ENCODE results near the gene LIMK2.
"Not testable (repeated sequence)": the region's sequence is repeated elsewhere in the genome, so short reads cannot be mapped to it uniquely, and the experiment has no call there.

LIMK2 gene

DNA sequence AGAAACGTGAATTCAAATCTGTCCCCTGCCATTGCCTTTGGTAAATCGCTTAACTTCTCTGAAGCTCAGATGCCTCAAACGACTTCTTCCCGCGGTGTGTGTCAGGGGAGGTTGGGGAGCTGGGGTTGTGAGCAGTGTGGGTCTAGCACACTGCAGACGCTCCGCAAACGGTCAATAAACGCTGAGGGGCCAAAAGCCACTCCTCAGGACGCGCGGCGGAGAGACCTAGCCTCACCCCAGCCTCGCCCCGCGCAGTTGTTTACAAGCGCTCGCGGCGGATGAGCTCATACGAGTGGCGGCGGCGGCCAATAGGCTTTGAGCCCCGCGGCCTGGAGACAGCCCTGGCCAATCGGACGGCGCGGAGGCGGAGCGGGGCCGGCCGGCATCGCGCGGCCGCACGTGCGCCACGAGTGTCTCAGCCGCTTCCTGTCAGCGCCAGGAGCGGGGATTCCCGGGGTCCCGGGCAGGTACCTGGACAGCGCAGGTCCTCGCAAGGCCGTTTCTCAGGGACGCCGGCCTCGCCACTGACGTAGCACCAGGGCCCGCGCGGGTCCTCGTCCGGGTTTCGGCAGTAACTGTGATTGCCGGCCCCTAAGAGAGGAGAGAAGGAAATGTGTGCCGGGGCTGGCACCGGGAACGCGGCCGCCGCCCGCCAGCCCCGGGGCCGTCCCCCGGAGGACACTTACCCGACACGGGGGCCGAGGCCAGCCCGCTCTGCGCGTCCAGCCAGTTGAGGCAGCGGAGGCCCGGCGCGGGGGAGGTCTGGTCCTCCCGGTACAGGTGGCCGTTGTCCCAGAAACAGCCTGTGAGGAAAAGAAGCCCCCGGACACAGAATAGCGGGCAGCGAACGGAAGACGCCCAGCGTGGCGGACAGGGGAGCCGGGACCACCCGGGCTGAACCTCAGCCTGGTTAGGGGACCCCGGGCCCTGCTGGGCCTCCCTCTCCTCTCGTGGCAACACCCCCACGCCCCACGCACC is 78.7 kb downstream of the LIMK2 start:
- DNase-seq (ENCODE audit: low read depth), result peak; percentile 91

DNA sequence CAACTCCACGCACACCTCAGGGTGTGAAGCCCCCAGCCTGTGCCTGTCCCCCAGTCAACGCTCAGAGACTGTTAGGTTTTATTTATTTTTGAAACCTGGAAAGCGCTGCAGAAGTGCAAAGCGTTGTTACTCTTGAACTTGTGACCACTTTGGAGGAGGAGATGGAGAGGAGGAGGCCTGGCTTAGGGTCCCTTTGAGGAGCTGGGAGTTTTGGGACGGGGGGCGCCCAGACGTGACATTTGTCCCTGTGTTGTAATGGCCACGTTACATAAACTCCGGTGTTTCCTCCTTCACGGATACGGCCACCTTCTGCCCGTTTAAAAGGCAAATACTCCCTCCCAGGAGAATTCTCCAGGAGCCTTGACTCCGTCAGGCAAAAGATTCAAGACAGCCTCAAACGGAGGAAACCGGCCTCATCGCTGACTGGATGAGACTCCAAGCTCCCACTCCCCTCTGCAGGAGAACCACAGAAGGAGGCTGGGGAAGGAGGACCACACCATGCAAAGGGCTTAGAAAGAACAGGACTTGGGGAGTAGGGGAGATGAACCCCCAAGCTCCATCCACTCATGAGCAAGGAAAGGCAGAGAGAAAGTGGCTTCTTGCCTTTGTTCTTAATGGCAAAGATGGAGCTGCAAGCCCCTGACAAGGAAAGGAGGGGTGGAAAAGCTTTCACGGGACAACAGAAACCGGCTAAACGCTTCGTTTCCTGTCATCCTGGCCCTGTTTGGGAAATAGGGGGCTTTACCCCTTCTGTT is 79.6 kb downstream of the LIMK2 start:
- no peak for DNase-seq (ENCODE audit: low read depth)

DNA sequence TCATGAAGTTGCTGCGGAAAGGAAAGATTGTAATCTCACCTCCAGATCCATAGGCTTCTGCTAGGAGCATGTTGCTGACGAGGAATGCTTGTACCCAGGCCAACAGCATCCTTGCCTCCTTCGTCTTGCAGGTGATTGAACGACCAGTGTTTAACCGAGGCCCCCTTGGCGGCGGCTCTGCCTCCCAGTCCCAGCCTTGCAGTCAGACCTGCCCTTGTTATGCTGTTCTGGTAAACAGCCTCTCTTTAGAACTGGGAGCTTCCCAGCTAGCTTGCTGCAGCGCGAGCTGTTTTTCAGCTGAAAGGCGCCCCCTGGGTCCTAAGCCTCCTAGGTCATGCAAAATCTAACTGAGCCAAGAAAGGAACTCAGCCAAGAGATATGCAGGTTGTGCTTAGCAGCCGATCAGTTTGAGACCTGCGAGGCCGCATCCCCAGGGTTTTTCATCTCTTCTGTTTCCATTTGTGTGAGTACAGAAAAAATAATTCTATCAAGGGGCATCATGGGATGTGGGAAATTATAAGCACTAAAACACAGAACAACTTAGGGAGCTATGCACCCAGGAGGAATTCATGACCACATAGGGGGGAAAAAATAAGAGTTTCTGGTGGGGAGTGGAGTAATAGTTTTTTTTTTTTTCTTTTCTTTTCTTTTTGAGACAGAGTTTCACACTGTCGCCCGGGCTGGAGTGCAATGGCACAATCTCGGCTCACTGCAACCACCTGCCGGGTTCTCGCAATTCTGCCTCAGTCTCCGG is 80.3 kb downstream of the LIMK2 start, which contains the start of gene PIK3IP1:
Gene PIK3IP1, minus strand, starts transcription at position 253 of the 754 bp plus-strand sequence. Its CDS starts 144 bp downstream, at position 109.
- peak; percentile 66 for DNase-seq (ENCODE audit: low read depth)

DNA sequence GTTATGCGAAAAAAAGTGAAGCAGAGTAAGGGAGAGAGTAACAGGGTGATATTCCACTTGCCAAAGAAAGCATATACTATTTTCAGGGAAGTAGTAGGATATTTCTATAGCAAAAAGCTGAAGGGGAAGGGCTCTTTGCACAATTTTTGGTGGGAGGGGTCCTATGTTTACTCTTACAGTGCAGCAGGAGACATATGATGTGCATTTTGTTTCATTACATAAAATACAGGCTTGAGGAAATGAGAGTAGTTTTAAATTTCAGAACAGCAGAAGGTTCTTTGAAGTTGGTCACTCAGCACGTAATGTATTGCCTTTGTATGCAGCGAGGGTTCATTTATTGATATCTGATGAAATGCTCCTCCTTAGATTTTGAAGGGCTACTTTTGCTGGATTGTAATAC is 83.3 kb downstream of the LIMK2 start:
- no peak for DNase-seq (ENCODE audit: low read depth)

DNA sequence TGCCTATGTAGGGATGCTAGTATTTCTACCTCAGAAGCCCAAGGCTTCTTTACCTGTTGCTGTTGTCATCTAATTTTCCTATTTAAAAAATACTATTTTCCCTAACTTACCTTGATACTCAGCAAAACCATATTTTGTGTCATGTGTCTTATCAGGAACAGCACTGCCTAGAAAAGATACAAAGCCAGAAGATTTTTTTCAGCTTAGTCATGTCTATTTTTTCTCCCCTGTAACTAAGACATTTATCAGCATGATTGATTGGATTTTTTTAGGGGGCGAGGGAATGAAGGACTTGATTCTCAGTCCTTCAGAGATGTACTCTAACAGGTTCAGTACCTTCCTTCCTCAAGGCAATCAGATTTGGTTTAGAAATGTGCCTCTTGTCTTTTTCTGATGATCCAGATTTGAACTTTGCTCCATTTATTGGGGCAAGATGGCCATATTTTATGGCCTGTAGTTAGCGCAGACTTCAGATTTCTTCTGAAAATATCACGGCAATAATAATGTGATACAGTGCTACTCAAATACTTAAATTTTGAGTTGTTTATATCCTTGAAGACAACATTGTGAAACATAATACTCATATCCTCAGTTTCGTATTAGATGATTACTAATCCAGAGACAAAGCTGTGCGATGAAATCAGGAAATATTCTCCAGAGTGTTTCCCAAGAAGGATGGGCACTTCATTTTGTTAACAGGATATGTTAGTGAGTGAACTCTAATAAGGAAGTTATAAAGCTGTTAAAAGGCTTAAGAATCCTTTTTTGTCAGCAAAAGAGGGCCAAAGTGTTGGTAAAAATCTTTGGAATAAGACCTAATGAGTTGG is 83.9 kb downstream of the LIMK2 start:
- DNase-seq (ENCODE audit: low read depth), result no peak

DNA sequence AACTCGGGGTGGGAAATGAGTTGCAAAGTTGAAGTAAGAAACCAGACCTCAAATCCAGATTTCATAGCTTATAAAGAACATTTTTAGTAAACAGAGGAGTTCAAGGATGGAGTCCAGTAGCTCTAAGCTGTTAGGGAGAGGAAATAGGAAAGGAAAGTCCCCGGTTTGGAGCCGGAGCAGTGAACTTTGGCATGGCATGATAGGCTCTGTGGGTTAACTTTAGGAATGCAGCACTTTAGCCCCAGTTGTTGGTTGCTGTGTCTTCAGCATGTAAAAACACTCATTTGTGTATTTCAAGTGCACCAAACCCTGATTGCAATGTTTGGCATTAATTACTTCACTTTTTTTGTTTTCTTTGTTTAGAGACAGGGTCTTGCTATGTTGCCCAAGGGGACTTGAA is 88.8 kb downstream of the LIMK2 start:
- DNase-seq (ENCODE audit: low read depth), result no peak

DNA sequence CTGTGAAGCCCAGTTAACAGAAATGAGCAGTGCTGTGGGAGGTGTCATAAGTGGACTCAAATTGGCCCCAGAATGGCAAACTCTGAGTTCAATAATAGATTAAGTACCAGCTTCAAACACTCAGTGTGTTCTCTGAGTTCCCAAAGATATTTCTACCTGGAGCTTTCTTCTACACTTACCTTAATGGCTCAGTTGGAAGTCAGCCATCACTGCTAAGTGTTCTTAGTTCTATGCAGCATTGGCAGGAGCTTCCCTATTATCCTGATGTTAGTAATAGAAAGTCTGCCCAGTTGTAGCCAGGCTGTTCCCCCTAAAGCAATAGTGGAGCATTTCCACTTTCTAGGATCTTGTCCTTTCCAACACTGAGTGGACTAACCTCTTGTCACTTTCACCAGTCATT is 89.9 kb downstream of the LIMK2 start:
- DNase-seq (ENCODE audit: low read depth), result no peak

DNA sequence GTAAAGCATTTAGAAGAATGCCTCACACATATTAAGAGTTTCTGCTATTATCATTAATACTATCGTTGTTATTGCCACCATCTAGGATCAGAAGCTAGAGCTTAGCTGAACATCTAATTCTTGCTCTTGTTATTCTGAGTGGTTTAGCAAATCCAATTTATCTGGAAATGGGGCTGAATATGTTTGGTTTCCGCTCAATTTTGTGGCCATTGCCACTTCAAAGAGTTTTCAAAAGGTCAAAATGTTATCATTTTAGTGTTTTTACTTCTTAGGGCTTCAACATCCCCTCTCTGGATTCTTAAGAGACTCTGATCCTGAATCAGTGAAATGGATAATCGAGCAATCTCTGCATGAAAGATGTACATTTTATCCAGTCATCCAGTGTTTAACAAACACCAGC is 90.4 kb downstream of the LIMK2 start:
- no peak for DNase-seq (ENCODE audit: low read depth)

DNA sequence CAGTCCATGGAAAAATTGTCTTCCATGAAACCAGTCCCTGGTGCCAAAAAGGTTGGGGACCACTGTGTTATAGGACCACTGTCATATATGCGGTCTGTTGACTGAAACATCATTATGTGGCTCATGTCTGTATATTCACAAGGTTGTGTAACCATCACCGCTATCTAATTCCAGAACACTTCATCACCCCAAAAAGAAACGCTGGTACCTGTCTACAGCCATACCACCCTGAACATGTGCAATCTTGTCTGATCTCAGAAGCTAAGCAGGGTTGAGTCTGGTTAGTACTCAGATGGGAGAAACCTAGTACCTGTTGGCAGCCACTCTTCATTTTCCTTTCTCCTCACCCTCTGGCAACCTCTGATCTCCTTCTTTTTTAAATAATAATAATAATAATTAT is 93.1 kb downstream of the LIMK2 start:
- DNase-seq (ENCODE audit: low read depth), result no peak

DNA sequence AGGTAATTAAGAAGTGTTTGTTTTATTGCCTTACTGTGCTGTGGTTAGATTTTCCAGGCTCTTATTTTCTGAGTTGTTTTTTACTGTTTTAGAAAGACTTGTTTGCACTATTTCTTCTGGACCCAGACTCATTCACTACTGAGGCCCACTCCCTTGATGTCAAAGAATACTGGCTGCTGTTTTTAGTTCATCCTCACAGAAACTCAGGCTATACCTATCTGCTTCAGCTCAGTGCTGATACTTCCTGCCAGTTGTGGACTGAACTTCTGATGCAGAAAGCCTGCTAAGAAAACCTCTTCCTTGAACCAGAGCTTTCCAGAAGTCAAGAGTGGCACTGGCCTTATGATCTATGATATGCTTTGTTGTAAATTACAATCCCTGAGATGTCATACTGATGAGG is 96.1 kb downstream of the LIMK2 start:
- DNase-seq (ENCODE audit: low read depth), result no peak

DNA sequence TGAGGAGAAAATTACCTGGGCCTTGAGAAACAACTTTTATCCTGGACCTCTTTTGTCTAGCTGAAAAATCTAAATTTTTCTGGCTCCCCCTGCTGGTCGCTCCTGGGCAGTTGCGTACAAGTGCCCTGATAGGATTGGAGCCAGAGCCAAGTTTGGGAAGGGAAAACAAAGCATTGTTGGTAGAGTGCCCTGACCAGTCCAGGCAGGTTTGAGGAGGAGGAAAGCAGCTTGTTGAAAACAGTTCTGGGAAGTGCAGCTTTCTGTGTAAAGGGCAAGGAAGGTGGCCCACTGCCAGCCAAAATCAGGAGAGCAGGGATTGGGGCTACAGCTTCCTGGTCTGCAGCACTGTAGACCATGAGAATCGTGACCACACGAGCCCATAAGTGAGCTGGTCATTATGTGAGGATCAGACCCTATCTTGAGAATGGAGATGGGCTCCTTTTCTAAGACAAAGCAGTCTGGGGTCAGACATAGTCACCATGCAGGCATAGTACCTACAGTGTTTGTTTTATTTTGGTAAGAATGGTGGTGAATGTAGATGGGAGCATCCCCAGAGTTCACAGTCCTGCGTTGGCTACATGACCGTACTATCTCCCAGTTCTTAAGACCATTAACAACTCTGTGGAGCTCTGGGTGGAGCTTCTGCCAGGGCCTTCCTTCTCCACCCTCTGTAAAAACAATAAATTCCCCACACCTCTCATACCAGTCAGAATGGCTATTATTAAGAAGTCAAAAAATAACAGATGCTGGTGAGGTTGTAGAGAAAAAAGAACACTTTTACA is 101.5 kb downstream of the LIMK2 start:
- peak; percentile 43 for DNase-seq (ENCODE audit: low read depth)

DNA sequence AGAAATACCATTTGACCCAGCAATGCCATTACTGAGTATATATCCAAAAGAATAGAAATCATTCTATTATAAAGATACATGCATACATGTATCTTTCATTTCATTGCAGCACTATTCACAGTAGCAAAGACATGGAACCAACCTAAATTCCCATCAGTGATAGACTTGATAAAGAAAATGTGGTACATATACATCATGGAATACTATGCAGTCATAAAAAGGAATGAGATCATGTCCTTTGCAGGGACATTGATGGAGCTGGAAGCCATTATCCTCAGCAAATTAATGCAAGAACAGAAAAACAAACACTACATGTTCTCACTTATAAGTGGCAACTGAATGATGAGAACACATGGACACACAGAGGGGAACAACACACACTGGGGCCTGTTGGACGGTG is 102.1 kb downstream of the LIMK2 start:
- not testable (repeated sequence) for DNase-seq (ENCODE audit: low read depth)

DNA sequence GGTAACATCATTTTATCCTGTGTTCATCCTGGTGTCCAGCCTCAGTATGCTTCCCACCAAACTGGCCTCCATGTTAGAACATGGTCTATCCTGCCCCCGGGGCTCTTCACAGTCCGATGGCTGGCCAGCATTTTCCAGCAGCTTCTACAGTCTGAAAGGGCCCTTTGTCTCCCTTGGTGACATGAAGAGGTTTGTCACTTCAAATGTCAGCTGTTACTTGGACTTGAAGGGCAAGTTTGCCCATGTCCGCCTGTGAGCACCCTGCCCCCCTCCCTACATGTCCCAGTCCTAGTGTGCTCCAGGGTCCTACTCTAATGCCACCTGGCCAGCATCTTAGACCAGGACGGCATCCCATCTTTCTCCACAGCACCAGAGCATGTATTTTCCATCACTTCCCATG is 109.3 kb downstream of the LIMK2 start:
- DNase-seq (ENCODE audit: low read depth), result no peak

DNA sequence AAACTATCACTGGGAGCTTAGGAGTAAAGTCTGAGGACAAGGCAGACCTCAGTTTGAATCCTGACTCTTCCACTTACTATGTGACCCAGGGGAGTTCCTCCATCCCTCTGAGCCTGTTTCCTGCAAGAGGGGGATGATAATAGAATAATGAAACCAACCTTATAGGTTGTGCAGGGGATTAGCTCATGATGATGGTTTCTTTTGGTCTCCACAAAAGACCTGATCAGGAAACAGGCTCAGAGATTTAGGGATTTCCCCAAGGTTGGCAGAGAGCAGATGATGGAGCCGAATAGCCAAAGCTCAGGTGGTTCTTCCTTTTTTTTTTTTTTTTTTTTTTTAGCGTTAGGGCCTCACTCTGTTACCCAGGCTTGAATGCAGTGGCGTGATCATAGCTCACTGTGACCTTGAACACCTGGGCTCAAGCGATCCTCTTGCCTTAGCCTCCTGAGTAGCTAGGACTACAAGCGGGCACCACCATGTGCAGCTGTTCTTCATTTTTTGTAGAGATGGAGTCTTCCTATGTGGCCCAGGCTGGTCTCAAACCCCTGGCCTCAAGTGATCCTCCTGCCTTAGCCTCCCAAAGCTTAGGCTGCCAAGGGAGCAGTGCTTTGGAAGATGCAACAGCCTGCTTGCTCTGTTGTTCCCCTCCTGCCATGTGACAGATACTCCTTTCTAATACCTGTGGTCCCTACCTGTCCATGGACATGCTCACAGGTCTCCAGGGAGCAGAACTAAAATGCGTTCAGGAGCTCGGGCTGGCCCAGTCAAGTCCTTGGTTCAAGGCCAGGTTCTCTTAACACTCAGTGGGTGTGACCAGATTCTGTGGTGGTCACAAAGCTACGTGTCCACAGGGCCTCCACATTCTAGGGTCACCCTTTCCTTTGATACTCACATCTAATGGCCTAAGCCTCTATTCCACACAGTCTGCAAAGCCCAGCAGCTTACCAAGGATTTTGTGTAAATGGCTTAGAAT is 111.8 kb downstream of the LIMK2 start:
- DNase-seq (ENCODE audit: low read depth), result no peak

DNA sequence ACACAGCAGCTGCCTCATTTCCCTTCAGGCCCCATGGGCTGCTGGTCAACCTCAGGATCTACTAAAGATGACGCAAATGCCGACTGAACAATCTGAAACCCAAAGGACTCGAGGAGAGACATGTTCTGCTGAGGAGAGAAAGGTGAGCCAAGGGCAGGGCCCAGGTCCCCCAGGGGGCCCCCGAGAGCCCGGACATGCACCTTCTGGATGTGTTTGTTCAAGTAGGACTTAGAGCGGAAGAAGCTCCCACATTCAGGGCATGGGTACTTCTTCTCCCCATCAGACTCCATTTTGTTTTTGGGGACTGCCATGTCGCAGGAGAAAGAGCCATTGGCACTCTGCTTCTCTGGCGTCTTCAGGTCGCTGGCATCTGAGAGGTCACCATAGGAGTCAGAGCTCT is 114.8 kb downstream of the LIMK2 start:
- DNase-seq (ENCODE audit: low read depth), result no peak

DNA sequence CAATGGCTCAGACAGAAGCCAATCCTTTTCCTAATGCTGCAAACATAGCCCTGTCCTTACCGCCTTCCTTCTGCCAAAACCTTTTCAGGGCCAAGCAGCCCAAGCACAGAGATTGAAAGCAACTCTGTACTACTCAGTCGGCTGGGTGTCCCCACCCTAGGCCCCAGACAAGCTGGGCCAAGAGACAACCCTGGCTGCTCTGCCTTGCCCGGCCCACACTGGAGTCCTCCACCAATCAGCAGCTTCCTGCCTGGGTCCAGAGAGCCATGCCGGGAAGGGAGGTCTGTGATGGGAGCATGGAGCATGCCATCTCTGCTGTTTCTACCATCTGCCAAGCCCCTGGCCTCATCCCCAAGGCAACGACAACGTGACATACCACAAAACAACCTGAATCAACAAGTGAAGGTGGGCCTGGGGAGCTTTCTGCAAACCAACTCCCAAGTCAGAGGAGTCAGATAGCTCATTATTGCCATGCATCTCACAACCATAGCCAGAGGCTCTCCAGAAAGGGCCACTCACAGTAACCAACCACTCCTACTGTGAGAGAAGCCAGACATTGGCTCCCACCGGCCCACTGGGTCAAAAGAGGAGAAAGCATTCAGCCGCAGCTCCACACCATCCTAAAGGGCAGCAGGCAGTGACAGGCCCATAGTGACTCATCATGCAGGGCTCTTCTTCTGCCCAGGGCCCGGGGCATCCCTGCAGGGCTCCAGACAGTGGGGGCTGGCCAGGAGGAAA is 115.9 kb downstream of the LIMK2 start:
- DNase-seq (ENCODE audit: low read depth), result no peak

DNA sequence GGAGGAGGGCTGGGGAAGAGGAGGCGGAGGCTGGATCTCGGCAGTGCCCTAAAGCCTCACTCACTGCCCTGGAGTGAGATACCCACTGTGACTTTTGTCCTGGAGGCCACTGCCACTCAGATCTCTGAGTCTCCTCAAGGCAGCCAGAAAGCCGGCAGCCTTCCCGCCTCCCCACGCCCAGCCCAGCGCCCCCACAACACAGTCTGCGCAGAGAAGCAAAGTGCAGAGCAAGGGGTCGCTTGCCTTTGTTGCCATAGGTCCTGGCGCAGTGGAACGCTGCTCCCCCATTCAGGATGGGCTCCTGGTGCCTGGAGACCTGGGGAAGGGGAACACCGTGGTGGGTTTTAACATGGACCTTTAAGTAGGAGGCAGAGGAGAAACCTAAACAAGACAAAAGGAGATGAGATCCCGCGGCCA is 116.5 kb downstream of the LIMK2 start:
- no peak for DNase-seq (ENCODE audit: low read depth)

DNA sequence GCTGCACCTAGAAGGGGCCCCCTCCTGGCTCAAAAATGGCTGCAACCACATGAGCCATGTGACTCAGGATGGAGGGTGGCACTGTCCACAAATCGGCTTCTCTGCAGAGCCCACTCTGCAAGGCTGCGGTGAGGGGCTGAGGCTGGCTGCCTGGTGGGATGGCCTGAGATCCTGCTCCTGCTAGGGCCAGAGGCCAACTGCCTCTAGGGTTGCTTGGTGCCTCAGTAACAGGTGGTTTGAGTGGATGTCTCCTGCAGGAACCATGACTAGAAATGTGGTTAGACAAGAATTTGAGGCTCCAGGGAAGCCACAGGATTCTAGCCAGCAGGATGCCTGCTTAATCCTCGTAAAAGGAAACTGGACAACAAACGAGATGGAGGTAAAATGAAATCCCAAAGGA is 116.9 kb downstream of the LIMK2 start:
- no peak for DNase-seq (ENCODE audit: low read depth)

Measured in stimulated activated CD8-positive, alpha-beta memory T cell treated with anti-CD3 and anti-CD28 coated beads, Interleukin-4, amount 100 ng/mL, for 24 hours (primary cell).